Measurements from ENCODE around the gene TMEFF1. TPM values are rescaled to one million over a fixed set of nuclear protein-coding genes. Genes with fewer than 3 reads are reported as not detected.

Gene TMEFF1
- total RNA-seq, 2 experiments from 2014 or later, result 0.24 to 0.95 TPM

- Mint-ChIP-seq H3K4me1 (ENCODE audit: low read depth) (no peaks in the 10 kb centered on the region), H3K4me3 (no peak overlapping the region), H3K9me3 (no peaks in the 10 kb centered on the region), H3K27me3 (no peaks in the 10 kb centered on the region), H3K36me3 (no peaks in the 10 kb centered on the region), H3K27ac (no peak overlapping the region)
- intact Hi-C loops (cut with micrococcal nuclease), result no loop called here
- ChIA-PET POLR2A (no interaction called here), CTCF (no interaction called here)
- DNase-seq, result no peak
Measured at GRCh38 chr9:100605405-100605804, 132.5 kb downstream of the TMEFF1 start.

GRCh38 chr9:100619194-100619593 lies 146.2 kb downstream of the TMEFF1 start:
- Mint-ChIP-seq H3K27ac (no peak overlapping the region), H3K9me3 (peaks cover 23% of the 10 kb centered on the region), H3K27me3 (peaks cover 9% of the 10 kb centered on the region), H3K4me1 (ENCODE audit: low read depth) (no peaks in the 10 kb centered on the region), H3K4me3 (no peak overlapping the region), H3K36me3 (peaks cover 4% of the 10 kb centered on the region)
- ChIA-PET POLR2A (no interaction called here), CTCF (interaction anchor here (0.7 kb wide), 1 partner anchor 23 kb away, joined by 3 read pairs; no protein-coding TSS in a partner anchor)
- no peak for DNase-seq
- intact Hi-C loops (cut with micrococcal nuclease), result no loop called here

GRCh38 chr9:100619665-100620064 lies 146.7 kb downstream of the TMEFF1 start:
- H3K27me3 Mint-ChIP-seq, result peaks cover 9% of the 10 kb centered on the region

DNA sequence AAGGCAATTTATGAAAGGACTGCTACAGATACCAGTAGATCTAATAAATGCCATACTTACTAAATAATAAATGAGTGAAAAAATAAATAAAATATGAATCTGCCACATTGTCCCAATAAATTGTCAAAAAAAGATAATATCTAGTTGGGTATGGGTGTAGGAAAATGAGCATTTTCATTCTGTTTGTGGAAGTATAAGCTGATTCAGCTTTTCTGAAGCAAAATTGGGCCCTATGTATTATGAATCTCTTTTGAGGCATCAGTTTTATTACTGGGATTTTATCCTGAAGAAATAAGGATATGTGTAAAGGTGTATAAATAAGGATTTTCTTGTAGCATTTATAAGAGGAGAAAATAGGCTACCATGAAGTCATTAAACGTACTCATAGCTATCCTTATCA lies 151.0 kb downstream of the TMEFF1 start:
- no peak for DNase-seq
- Mint-ChIP-seq H3K9me3 (peaks cover 7% of the 10 kb centered on the region), H3K4me1 (ENCODE audit: low read depth) (no peaks in the 10 kb centered on the region), H3K36me3 (no peaks in the 10 kb centered on the region), H3K4me3 (no peak overlapping the region), H3K27ac (no peak overlapping the region), H3K27me3 (no peaks in the 10 kb centered on the region)
- ChIA-PET POLR2A (no interaction called here), CTCF (no interaction called here)
- intact Hi-C loops (cut with micrococcal nuclease), result no loop called here

More at GRCh38 chr9:100619665-100620064, 146.7 kb downstream of the TMEFF1 start:
- intact Hi-C loops (cut with micrococcal nuclease), result no loop called here
- Mint-ChIP-seq H3K36me3 (peaks cover 4% of the 10 kb centered on the region), H3K27ac (no peak overlapping the region), H3K4me3 (no peak overlapping the region), H3K9me3 (peaks cover 23% of the 10 kb centered on the region), H3K4me1 (ENCODE audit: low read depth) (no peaks in the 10 kb centered on the region)
- ChIA-PET CTCF (interaction anchor here (0.7 kb wide), 1 partner anchor 24 kb away, joined by 3 read pairs; no protein-coding TSS in a partner anchor), POLR2A (no interaction called here)
- DNase-seq, result no peak

GRCh38 chr9:100626949-100627348 lies 154.0 kb downstream of the TMEFF1 start:
- Mint-ChIP-seq H3K27ac (no peak overlapping the region), H3K4me1 (ENCODE audit: low read depth) (no peaks in the 10 kb centered on the region), H3K27me3 (peaks cover 2% of the 10 kb centered on the region), H3K36me3 (no peaks in the 10 kb centered on the region), H3K4me3 (no peak overlapping the region), H3K9me3 (peaks cover 7% of the 10 kb centered on the region)
- ChIA-PET POLR2A (no interaction called here), CTCF (interaction anchor here (0.7 kb wide), 1 partner anchor 28 kb away, joined by 3 read pairs; no protein-coding TSS in a partner anchor)
- DNase-seq, result no peak
- intact Hi-C loops (cut with micrococcal nuclease), result no loop called here

Other genes with a start within 250 kb of the TMEFF1 start
- gene TEX10, start 120.2 kb upstream of the TMEFF1 start, total RNA-seq, result 10 to 100 TPM; 20.3 to 20.7 TPM
- gene MSANTD3, start 46.0 kb upstream of the TMEFF1 start, total RNA-seq, result 10 to 100 TPM; 16.3 to 18.3 TPM
- under 1 TPM; 0.07 TPM for gene CAVIN4, start 104.9 kb downstream of the TMEFF1 start, total RNA-seq

Data from activated CD4-positive, alpha-beta memory T cell treated with anti-CD3 and anti-CD28 coated beads for 36 hours (primary cell).